Trophoblast cell (in vitro differentiated cells and primary cell): ENCODE results near the gene SPOP.
A peak's percentile ranks its signal among the peaks of the same experiment; 100 is the strongest.

Source experiments
- DNase-seq, 2 donors: peaks; one replicate each; pipeline ENCODE4 v3.0.0-alpha.2; 2016
- H2AFZ ChIP-seq: 2 replicates; pipeline ENCODE4 v1.6.1; 2013; ENCODE audit warnings: low read length, moderate library complexity, mild to moderate bottlenecking; ENCODE audit not compliant: insufficient read depth, poor library complexity
- H2AK5ac ChIP-seq: 2 replicates; pipeline ENCODE4 v1.6.1; 2013; ENCODE audit warnings: mild to moderate bottlenecking, low read length
- H2BK120ac ChIP-seq: 2 replicates; pipeline ENCODE4 v1.6.1; 2013; ENCODE audit warnings: low read length, mild to moderate bottlenecking, moderate library complexity; ENCODE audit not compliant: insufficient read depth, poor library complexity
- H2BK12ac ChIP-seq: 2 replicates; pipeline ENCODE4 v1.6.1; 2013; ENCODE audit warnings: mild to moderate bottlenecking, low read length, moderate library complexity
- H2BK5ac ChIP-seq: 2 replicates; pipeline ENCODE4 v1.6.1; 2013; ENCODE audit warnings: low read length, low read depth, moderate library complexity, mild to moderate bottlenecking; ENCODE audit not compliant: poor library complexity
- H3K14ac ChIP-seq: 2 replicates; pipeline ENCODE4 v1.6.1; 2013; ENCODE audit warnings: mild to moderate bottlenecking, low read length
- H3K18ac ChIP-seq: 2 replicates; pipeline ENCODE4 v1.6.1; 2013; ENCODE audit warnings: mild to moderate bottlenecking, low read length
- H3K23ac ChIP-seq: 2 replicates; pipeline ENCODE4 v1.6.1; 2013; ENCODE audit warnings: low read length
- H3K27ac ChIP-seq: 2 replicates; pipeline ENCODE4 v1.5.1; 2013; ENCODE audit warnings: low read depth, mild to moderate bottlenecking, inconsistent platforms, low read length, moderate library complexity
- H3K27me3 ChIP-seq: 2 replicates; pipeline ENCODE4 v1.6.1; 2013; ENCODE audit warnings: inconsistent platforms, mild to moderate bottlenecking, low read length, moderate library complexity; ENCODE audit not compliant: insufficient read depth
- H3K36me3 ChIP-seq, 2 experiments: 1 replicate in 1 of 2; 2 replicates in 1 of 2; pipeline ENCODE4 v1.6.1; 2013; ENCODE audit warnings: low read length in 2 of 2, mild to moderate bottlenecking in 2 of 2, moderate library complexity in 1 of 2; ENCODE audit not compliant: insufficient read depth in 2 of 2, control insufficient read depth in 1 of 2
- H3K4ac ChIP-seq: 2 replicates; pipeline ENCODE4 v1.6.1; 2013; ENCODE audit warnings: low read depth, mild to moderate bottlenecking, low read length, moderate library complexity
- H3K4me1 ChIP-seq, 2 experiments: 1 replicate in 1 of 2; 2 replicates in 1 of 2; pipeline ENCODE4 v1.6.1; 2013; ENCODE audit warnings: low read length in 2 of 2, mild to moderate bottlenecking in 2 of 2, moderate library complexity in 1 of 2; ENCODE audit not compliant: insufficient read depth in 2 of 2, control insufficient read depth in 1 of 2
- H3K4me2 ChIP-seq: 2 replicates; pipeline ENCODE4 v1.6.1; 2013; ENCODE audit warnings: inconsistent platforms, mild to moderate bottlenecking, low read length, moderate library complexity
- H3K4me3 ChIP-seq: 2 replicates; pipeline ENCODE4 v1.5.1; 2013; ENCODE audit warnings: mild to moderate bottlenecking, low read depth, low read length, inconsistent platforms
- H3K79me1 ChIP-seq: one replicate; pipeline ENCODE4 v1.6.1; 2013; ENCODE audit warnings: low read length
- H3K79me2 ChIP-seq: 2 replicates; pipeline ENCODE4 v1.6.1; 2013; ENCODE audit warnings: low read length, mild to moderate bottlenecking; ENCODE audit not compliant: control insufficient read depth, insufficient read depth, poor library complexity
- H3K9ac ChIP-seq: 2 replicates; pipeline ENCODE4 v1.6.1; 2013; ENCODE audit warnings: mild to moderate bottlenecking, low read length
- H3K9me3 ChIP-seq: 2 replicates; pipeline ENCODE4 v1.6.1; 2013; ENCODE audit warnings: low read depth, mild to moderate bottlenecking, control low read depth, inconsistent platforms, low read length; ENCODE audit not compliant: insufficient read depth
- H4K12ac ChIP-seq: 2 replicates; pipeline ENCODE4 v1.6.1; 2013; ENCODE audit warnings: low read depth, mild to moderate bottlenecking, low read length, moderate library complexity
- H4K8ac ChIP-seq: 2 replicates; pipeline ENCODE4 v1.6.1; 2013; ENCODE audit warnings: low read depth, mild to moderate bottlenecking, low read length, moderate library complexity
- H4K91ac ChIP-seq: one replicate; pipeline ENCODE4 v1.6.1; 2013; ENCODE audit warnings: low read depth, mild to moderate bottlenecking, low read length, moderate library complexity
- WGBS: extraction: QIAGEN DNeasy Blood & Tissue Kit; methylation state at CpG from one replicate; pipeline ENCODE4 v1.1.7; 2013; ENCODE audit warnings: missing lambda C conversion rate; ENCODE audit not compliant: insufficient read length, insufficient coverage; ENCODE audit errors: extremely low coverage; 5-methylcytosine and 5-hydroxymethylcytosine counted together

The SPOP gene

DNA sequence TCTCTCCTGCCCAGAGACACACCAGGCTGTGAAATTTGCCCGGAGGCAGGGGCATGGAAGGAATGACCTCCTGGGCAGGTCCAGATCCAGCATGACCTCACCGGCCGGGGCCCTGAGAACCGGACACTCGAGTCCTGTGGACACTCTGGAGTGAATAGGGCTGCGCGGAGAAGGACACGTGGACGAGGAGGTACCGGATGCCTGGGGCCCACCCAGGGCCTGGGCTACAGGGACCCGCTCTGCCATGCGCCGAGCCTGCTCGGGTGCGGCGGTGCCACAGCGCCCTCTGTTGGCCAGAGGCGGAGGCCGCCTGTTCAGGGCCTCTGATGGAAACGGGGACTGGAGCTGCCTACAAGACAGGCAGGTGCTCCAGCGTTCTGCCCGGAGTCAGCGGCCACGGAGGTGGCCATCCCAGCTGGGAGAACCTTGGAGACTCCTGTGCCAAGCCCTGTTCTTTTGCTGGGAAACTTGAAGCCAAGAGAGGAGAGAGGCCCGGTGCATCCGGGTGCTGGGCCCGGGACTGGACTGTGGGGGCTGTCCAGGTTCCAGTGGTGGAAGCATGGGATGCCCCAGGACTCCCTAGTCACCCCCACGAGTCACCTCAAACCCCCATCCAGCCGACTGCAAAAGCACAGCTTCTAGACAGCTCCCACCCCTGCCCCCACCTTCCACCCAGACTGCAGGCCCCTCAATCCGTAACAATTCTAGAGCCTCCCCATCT, 121.5 kb downstream of the SPOP start:
- DNase-seq = peak; percentile 65 to 75
- Histone ChIP-seq H2BK5ac (no peak overlapping the region), H2BK120ac (no peak overlapping the region), H3K4me1 (peaks cover 4% of the 10 kb centered on the region in 2 experiments), H3K4me3 (no peak overlapping the region), H4K91ac (no peak overlapping the region), H3K79me2 (no peaks in the 10 kb centered on the region), H3K27ac (no peak overlapping the region), H3K4me2 (peak overlapping the region; percentile 35), H3K9me3 (no peaks in the 10 kb centered on the region), H2BK12ac (no peak overlapping the region), H3K36me3 (no peaks in the 10 kb centered on the region), H3K9ac (no peak overlapping the region), H2AK5ac (no peak overlapping the region), H3K14ac (no peak overlapping the region), H4K8ac (peak overlapping the region; percentile 41), H3K23ac (no peak overlapping the region), H3K27me3 (no peaks in the 10 kb centered on the region), H4K12ac (peak overlapping the region; percentile 10), H3K79me1 (no peaks in the 10 kb centered on the region), H2AFZ (no peak overlapping the region), H3K18ac (no peak overlapping the region), H3K4ac (no peak overlapping the region)
- no CpG with 5 or more reads among the region's 30 CpGs for WGBS

DNA sequence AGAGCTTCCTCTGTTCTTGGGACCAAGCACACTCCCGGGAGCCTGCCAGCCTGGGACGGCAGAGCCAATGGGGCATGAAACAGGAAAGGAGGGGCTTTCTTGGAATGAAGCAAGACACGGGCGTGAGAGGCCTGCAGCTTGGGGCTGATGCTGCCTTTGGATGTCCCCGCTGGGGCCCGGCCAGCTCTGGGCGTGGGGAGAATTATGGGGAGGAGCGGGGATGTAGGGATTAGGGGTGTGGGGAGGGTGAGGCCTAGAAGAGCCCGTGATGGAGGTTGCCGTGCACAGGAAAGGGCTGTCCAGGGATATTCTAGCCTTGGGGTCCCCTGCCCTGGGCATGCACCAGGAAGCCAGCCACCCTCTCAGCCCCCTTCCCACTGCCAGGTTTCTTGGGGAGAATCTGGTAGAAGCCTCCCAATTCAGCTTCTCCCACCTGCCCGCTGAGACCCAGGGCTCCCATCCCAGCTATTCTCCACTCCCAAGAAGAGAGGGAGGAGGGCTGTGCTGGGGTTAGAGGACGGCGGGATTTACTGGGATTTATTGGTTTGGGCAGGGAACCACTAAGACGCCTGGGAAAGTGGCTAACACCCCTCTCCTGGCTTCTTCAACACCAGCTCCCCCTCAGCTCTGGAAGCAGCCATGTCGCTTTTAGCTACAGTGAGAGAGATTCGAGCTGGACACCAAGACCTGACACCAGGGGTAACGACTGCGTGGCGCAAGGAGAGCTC, 122.2 kb downstream of the SPOP start:
- Histone ChIP-seq H3K79me2 (no peaks in the 10 kb centered on the region), H3K4me3 (no peak overlapping the region), H3K4me2 (no peak overlapping the region), H4K91ac (no peak overlapping the region), H3K79me1 (no peaks in the 10 kb centered on the region), H3K9ac (no peak overlapping the region), H3K23ac (no peak overlapping the region), H3K4me1 (peaks cover 5 to 6% of the 10 kb centered on the region in 2 experiments), H2AFZ (no peak overlapping the region), H3K18ac (no peak overlapping the region), H2AK5ac (no peak overlapping the region), H3K14ac (no peak overlapping the region), H2BK12ac (no peak overlapping the region), H3K4ac (no peak overlapping the region), H2BK120ac (no peak overlapping the region), H3K36me3 (no peaks in the 10 kb centered on the region), H2BK5ac (no peak overlapping the region), H4K12ac (peak overlapping the region; percentile 10), H4K8ac (peak overlapping the region; percentile 41), H3K27ac (no peak overlapping the region), H3K27me3 (no peaks in the 10 kb centered on the region), H3K9me3 (no peaks in the 10 kb centered on the region)
- no CpG with 5 or more reads among the region's 19 CpGs for WGBS
- DNase-seq = no peak

DNA sequence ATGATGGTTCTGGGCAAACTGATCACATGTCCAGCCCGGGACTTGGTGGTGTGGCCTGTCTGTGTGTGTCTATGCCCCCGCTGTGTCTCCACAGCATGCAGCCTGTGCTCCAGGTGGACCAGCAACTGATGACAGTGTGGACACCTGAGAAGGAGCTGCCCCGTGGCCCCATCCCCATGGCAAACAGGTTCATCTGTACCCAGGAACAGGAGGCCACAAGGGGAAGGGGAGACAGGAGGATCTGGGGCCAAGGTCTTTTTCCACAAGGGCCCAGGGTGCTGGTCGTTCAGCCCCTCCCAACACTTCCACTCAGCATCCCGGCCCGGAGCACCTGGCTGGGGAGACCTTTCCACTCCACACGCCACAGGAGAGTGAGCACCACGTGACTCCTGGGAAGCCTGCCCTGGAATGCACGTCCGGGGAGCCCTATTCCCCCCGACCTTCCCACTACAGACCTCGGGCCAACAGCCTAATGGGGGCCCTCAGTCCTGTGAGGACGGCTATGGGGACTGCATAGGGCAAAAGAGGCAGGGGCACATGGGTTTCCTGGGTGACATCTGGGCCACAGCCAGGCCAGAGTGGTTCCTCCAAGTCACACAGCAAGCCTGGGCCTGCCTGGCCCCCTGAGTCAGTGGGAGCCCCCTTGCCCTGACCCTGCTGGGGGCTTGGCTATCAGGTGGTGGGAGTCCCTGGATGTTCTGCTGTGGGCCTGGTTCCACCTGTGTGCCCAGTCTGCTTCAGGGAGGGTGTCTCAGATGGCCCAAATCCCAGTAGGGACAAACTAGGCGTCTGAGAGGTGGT, 123.0 kb downstream of the SPOP start:
- Histone ChIP-seq H4K12ac (no peak overlapping the region), H3K27ac (no peak overlapping the region), H2AFZ (no peak overlapping the region), H3K4ac (no peak overlapping the region), H3K4me2 (no peak overlapping the region), H2BK12ac (no peak overlapping the region), H3K4me3 (no peak overlapping the region), H3K27me3 (no peaks in the 10 kb centered on the region), H2BK5ac (no peak overlapping the region), H3K23ac (no peak overlapping the region), H4K8ac (no peak overlapping the region), H3K14ac (no peak overlapping the region), H3K79me2 (no peaks in the 10 kb centered on the region), H3K18ac (no peak overlapping the region), H4K91ac (no peak overlapping the region), H3K9ac (no peak overlapping the region), H2AK5ac (no peak overlapping the region), H3K9me3 (no peaks in the 10 kb centered on the region), H2BK120ac (no peak overlapping the region), H3K36me3 (no peaks in the 10 kb centered on the region), H3K79me1 (no peaks in the 10 kb centered on the region), H3K4me1 (peaks cover 5 to 6% of the 10 kb centered on the region in 2 experiments)
- WGBS = no CpG with 5 or more reads among the region's 14 CpGs
- DNase-seq = no peak

DNA sequence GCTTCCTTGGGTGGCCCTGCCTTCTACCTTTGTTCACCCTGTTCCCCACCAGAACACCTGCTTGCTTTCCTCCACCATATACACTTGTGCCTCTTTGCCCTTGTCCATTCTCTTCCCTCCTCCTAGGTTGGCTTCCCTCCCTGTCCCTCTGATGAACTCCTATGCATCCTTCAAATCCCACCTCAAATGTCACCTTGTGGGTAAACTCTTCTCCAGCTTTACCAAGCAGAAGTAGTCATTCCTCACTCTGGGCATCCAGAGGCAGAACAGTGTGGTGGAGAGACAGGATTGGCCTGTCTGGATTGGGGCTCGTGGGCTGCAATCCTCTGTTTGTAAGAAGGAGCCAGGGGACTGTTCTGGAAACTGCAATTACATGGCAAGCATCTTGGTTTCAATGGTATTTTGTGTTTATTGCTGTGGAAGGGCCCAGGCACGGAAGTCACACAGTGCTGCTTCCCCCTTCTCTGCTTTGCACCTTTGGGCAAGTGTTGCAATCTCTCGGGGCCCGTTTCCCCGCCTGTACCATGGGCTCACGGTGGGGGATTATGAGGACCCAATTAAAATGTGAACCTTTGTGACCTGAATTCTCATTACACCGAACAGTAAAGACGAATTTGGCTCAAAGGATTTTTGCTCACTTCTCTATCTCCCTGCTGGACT, 124.1 kb downstream of the SPOP start:
- Histone ChIP-seq H2BK12ac (no peak overlapping the region), H3K14ac (no peak overlapping the region), H4K8ac (no peak overlapping the region), H4K12ac (no peak overlapping the region), H3K36me3 (no peaks in the 10 kb centered on the region), H3K27ac (no peak overlapping the region), H2BK5ac (no peak overlapping the region), H3K79me1 (no peaks in the 10 kb centered on the region), H3K9me3 (no peaks in the 10 kb centered on the region), H3K18ac (no peak overlapping the region), H3K27me3 (no peaks in the 10 kb centered on the region), H3K4me1 (peaks cover 5 to 6% of the 10 kb centered on the region in 2 experiments), H4K91ac (no peak overlapping the region), H2AFZ (no peak overlapping the region), H2BK120ac (no peak overlapping the region), H3K4me2 (no peak overlapping the region), H3K9ac (no peak overlapping the region), H2AK5ac (no peak overlapping the region), H3K79me2 (no peaks in the 10 kb centered on the region), H3K4ac (no peak overlapping the region), H3K4me3 (no peak overlapping the region), H3K23ac (no peak overlapping the region)
- no peak for DNase-seq
- no CpG with 5 or more reads among the region's 8 CpGs for WGBS
